GM11168 (cell line): ENCODE measurements around the gene ADGRL3.
"Not testable (repeated sequence)": the region's sequence is repeated elsewhere in the genome, so short reads cannot be mapped to it uniquely, and the experiment has no call there.

Source experiments
- in situ Hi-C: fragments of 300-500 bp; cut with MboI; formaldehyde crosslinking; loops from one replicate; pipeline ENCODE4 v1.12.0; 2022; ENCODE audit warnings: low sequenced_read_pairs; ENCODE audit not compliant: unreplicated experiment

Gene ADGRL3

GRCh38 chr4:61675464-61675863, 475.3 kb downstream of the ADGRL3 start:
- in situ Hi-C loops: no loop called here

GRCh38 chr4:61678297-61678696, 478.2 kb downstream of the ADGRL3 start:
- in situ Hi-C loops: no loop called here

GRCh38 chr4:61693520-61693919, 493.4 kb downstream of the ADGRL3 start:
- in situ Hi-C loops: no loop called here

GRCh38 chr4:61714387-61714911, 514.3 kb downstream of the ADGRL3 start:
- in situ Hi-C loops: no loop called here

GRCh38 chr4:61716426-61716825, 516.3 kb downstream of the ADGRL3 start:
- in situ Hi-C loops: no loop called here

- in situ Hi-C loops: no loop called here
These were observed 523.4 kb downstream of the ADGRL3 start for GRCh38 chr4:61723492-61723891.

- in situ Hi-C loops: no loop called here
These were observed 527.2 kb downstream of the ADGRL3 start for GRCh38 chr4:61727286-61727685.

GRCh38 chr4:61734409-61734808, 534.3 kb downstream of the ADGRL3 start:
- in situ Hi-C loops: no loop called here

- in situ Hi-C loops: no loop called here
These were observed 539.8 kb downstream of the ADGRL3 start for GRCh38 chr4:61739887-61740286.

GRCh38 chr4:61740886-61741285, 540.8 kb downstream of the ADGRL3 start:
- in situ Hi-C loops: no loop called here

- in situ Hi-C loops: no loop called here
These were observed 541.4 kb downstream of the ADGRL3 start for GRCh38 chr4:61741327-61742096.

GRCh38 chr4:61750810-61751209, 550.7 kb downstream of the ADGRL3 start:
- in situ Hi-C loops: no loop called here

- in situ Hi-C loops: no loop called here
These were observed 552.5 kb downstream of the ADGRL3 start for GRCh38 chr4:61752617-61753016.

GRCh38 chr4:61753739-61754138, 553.6 kb downstream of the ADGRL3 start:
- in situ Hi-C loops: no loop called here

- in situ Hi-C loops: not testable (repeated sequence)
These were observed 556.8 kb downstream of the ADGRL3 start for GRCh38 chr4:61756937-61757336.

- in situ Hi-C loops: not testable (repeated sequence)
These were observed 557.9 kb downstream of the ADGRL3 start for GRCh38 chr4:61757983-61758382.

GRCh38 chr4:61758596-61758995, 558.5 kb downstream of the ADGRL3 start:
- in situ Hi-C loops: not testable (repeated sequence)

- in situ Hi-C loops: not testable (repeated sequence)
These were observed 559.1 kb downstream of the ADGRL3 start for GRCh38 chr4:61759245-61759644.

- in situ Hi-C loops: not testable (repeated sequence)
These were observed 559.8 kb downstream of the ADGRL3 start for GRCh38 chr4:61759885-61760284.

GRCh38 chr4:61760820-61761219, 560.7 kb downstream of the ADGRL3 start:
- in situ Hi-C loops: no loop called here

GRCh38 chr4:61762722-61763627, 562.8 kb downstream of the ADGRL3 start:
- in situ Hi-C loops: no loop called here
